Measurements from ENCODE around the gene MGAT5.

The MGAT5 gene

DNA sequence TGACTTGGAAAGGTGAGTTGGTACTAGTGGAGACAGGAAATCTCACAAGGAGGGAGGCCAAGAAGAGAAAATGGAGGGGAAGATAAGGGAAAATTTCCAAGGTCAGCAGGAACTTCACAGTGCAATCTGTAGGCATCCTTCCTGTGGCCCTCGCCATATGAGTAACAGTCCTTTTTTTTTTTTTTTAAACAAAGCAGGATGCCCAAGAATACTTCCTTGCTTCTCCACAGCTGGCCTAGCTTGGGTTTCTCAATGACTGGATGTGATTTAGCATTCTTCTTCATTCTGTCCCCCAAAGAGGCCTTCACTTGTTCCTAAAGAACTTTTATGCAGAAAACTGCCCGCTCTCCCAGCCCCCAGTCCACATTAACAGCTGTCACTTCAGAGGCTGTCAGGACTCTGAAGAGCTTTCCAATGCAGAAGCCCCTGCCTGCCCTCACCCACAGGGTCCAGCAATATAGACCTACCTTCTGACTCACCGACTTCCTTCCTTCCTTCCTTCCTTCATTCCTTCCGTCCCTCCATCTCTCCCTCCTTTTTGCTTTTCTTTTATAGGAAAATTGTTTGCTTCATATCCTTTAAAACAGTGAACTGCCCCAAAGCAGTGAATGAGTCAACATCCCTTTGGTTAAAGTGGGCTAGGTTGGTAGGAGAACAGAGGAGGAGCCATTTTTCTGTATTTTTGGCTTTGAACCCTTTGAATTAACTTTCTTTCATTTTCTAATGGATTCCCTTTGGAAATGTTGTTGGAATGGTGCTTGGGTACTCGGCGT, 172.0 kb downstream of the MGAT5 start:
- ATAC-seq = no peak
- TF ChIP-seq OSR1 (CRISPR knock-in tag; IDR thresholded peaks at IDR 0.05) (no peak), TOX (CRISPR knock-in tag; IDR thresholded peaks at IDR 0.05; ENCODE audit: borderline replicate concordance) (no peak), RARB (CRISPR knock-in tag; IDR thresholded peaks at IDR 0.05) (no peak), CREB5 (CRISPR knock-in tag; IDR thresholded peaks at IDR 0.05; ENCODE audit: low read depth) (no peak), ESRRG (CRISPR knock-in tag; IDR thresholded peaks at IDR 0.05) (no peak), ZNF70 (CRISPR knock-in tag; IDR thresholded peaks at IDR 0.05) (no peak), SNAI2 (CRISPR knock-in tag; IDR thresholded peaks at IDR 0.05) (no peak), ZFP3 (CRISPR knock-in tag; IDR thresholded peaks at IDR 0.05) (no peak), ZC3H10 (CRISPR knock-in tag; IDR thresholded peaks at IDR 0.05) (no peak), ISL1 (CRISPR knock-in tag; IDR thresholded peaks at IDR 0.05) (no peak), CSDC2 (CRISPR knock-in tag; IDR thresholded peaks at IDR 0.05) (no peak), BACH2 (CRISPR knock-in tag; IDR thresholded peaks at IDR 0.05; ENCODE audit: borderline replicate concordance) (no peak)
- TF ChIP-seq, protein P1, sequence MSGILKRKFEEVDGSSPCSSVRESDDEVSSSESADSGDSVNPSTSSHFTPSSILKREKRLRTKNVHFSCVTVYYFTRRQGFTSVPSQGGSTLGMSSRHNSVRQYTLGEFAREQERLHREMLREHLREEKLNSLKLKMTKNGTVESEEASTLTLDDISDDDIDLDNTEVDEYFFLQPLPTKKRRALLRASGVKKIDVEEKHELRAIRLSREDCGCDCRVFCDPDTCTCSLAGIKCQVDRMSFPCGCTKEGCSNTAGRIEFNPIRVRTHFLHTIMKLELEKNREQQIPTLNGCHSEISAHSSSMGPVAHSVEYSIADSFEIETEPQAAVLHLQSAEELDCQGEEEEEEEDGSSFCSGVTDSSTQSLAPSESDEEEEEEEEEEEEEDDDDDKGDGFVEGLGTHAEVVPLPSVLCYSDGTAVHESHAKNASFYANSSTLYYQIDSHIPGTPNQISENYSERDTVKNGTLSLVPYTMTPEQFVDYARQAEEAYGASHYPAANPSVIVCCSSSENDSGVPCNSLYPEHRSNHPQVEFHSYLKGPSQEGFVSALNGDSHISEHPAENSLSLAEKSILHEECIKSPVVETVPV (CRISPR knock-in tag; IDR thresholded peaks at IDR 0.05) = no peak

DNA sequence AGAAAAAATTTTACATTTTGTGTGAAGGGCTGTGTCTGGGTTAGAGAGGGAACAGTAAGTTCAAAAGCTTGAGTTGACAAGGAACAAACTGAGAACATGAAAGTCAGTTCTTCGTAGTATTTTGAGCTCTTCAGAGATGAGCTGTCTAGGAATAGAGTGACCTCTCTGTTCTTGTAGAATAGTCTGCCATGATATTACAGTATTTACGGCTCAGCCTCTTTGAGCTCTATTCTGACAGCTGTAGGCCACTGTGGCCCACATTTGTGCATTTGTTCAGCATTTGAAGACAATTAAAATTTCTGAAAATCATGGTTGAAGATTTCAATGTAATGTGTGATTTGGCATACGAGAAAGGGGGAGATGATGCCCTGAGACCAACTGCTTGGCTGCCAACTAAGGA, 172.8 kb downstream of the MGAT5 start:
- ATAC-seq = no peak
- TF ChIP-seq ZNF70 (CRISPR knock-in tag; IDR thresholded peaks at IDR 0.05) (no peak), ZFP3 (CRISPR knock-in tag; IDR thresholded peaks at IDR 0.05) (no peak), ESRRG (CRISPR knock-in tag; IDR thresholded peaks at IDR 0.05) (no peak), TOX (CRISPR knock-in tag; IDR thresholded peaks at IDR 0.05; ENCODE audit: borderline replicate concordance) (no peak), ZC3H10 (CRISPR knock-in tag; IDR thresholded peaks at IDR 0.05) (no peak), BACH2 (CRISPR knock-in tag; IDR thresholded peaks at IDR 0.05; ENCODE audit: borderline replicate concordance) (no peak), ARNTL (CRISPR knock-in tag; IDR thresholded peaks at IDR 0.05; ENCODE audit: borderline replicate concordance, low read depth) (no peak), CSDC2 (CRISPR knock-in tag; IDR thresholded peaks at IDR 0.05) (no peak), ISL1 (CRISPR knock-in tag; IDR thresholded peaks at IDR 0.05) (no peak), TCF4 (CRISPR knock-in tag; IDR thresholded peaks at IDR 0.05; ENCODE audit: borderline replicate concordance) (no peak), OSR1 (CRISPR knock-in tag; IDR thresholded peaks at IDR 0.05) (no peak), POU6F1 (CRISPR knock-in tag; IDR thresholded peaks at IDR 0.05; ENCODE audit: borderline replicate concordance, low read depth) (no peak)
- TF ChIP-seq, protein P1 (CRISPR knock-in tag; IDR thresholded peaks at IDR 0.05) = no peak

DNA sequence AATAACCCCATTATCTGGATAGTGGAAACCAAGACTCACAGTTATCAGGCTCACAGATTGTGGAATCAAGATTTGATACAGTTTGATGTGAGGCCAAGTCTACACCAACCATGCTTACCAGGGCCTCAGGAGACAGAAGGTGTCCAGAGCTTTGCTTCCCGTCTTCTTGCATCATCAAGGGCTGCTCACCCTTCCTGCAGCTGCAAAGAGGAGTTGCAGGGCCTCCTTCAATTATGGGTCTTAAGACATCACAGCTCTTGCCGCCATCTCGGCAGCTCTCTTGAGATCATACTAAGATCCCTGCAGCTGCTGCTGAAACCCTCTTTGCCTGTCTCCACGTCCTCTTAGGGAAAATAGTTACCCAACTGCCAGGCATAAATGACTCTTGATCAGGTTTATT, 176.0 kb downstream of the MGAT5 start:
- no peak for ATAC-seq
- TF ChIP-seq, protein P2, sequence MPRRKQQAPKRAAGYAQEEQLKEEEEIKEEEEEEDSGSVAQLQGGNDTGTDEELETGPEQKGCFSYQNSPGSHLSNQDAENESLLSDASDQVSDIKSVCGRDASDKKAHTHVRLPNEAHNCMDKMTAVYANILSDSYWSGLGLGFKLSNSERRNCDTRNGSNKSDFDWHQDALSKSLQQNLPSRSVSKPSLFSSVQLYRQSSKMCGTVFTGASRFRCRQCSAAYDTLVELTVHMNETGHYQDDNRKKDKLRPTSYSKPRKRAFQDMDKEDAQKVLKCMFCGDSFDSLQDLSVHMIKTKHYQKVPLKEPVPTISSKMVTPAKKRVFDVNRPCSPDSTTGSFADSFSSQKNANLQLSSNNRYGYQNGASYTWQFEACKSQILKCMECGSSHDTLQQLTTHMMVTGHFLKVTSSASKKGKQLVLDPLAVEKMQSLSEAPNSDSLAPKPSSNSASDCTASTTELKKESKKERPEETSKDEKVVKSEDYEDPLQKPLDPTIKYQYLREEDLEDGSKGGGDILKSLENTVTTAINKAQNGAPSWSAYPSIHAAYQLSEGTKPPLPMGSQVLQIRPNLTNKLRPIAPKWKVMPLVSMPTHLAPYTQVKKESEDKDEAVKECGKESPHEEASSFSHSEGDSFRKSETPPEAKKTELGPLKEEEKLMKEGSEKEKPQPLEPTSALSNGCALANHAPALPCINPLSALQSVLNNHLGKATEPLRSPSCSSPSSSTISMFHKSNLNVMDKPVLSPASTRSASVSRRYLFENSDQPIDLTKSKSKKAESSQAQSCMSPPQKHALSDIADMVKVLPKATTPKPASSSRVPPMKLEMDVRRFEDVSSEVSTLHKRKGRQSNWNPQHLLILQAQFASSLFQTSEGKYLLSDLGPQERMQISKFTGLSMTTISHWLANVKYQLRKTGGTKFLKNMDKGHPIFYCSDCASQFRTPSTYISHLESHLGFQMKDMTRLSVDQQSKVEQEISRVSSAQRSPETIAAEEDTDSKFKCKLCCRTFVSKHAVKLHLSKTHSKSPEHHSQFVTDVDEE (CRISPR knock-in tag; IDR thresholded peaks at IDR 0.05) = no peak
- TF ChIP-seq TCF4 (CRISPR knock-in tag; IDR thresholded peaks at IDR 0.05; ENCODE audit: borderline replicate concordance) (no peak), ZNF70 (CRISPR knock-in tag; IDR thresholded peaks at IDR 0.05) (no peak), SNAI2 (CRISPR knock-in tag; IDR thresholded peaks at IDR 0.05) (no peak), PPARA (CRISPR knock-in tag; IDR thresholded peaks at IDR 0.05; ENCODE audit: borderline replicate concordance) (no peak), GLIS3 (CRISPR knock-in tag; IDR thresholded peaks at IDR 0.05) (no peak), PATZ1 (CRISPR knock-in tag; IDR thresholded peaks at IDR 0.05; ENCODE audit: borderline replicate concordance) (no peak), CREB5 (CRISPR knock-in tag; IDR thresholded peaks at IDR 0.05; ENCODE audit: low read depth) (no peak), ZC3H10 (CRISPR knock-in tag; IDR thresholded peaks at IDR 0.05) (no peak), POU6F1 (CRISPR knock-in tag; IDR thresholded peaks at IDR 0.05; ENCODE audit: borderline replicate concordance, low read depth) (no peak), CSDC2 (CRISPR knock-in tag; IDR thresholded peaks at IDR 0.05) (no peak), ESRRG (CRISPR knock-in tag; IDR thresholded peaks at IDR 0.05) (no peak), TOX (CRISPR knock-in tag; IDR thresholded peaks at IDR 0.05; ENCODE audit: borderline replicate concordance) (no peak)
